ENCODE results near the gene DRD2.
"Not testable (repeated sequence)": the region's sequence is repeated elsewhere in the genome, so short reads cannot be mapped to it uniquely, and the experiment has no call there.

DRD2 gene

DNA sequence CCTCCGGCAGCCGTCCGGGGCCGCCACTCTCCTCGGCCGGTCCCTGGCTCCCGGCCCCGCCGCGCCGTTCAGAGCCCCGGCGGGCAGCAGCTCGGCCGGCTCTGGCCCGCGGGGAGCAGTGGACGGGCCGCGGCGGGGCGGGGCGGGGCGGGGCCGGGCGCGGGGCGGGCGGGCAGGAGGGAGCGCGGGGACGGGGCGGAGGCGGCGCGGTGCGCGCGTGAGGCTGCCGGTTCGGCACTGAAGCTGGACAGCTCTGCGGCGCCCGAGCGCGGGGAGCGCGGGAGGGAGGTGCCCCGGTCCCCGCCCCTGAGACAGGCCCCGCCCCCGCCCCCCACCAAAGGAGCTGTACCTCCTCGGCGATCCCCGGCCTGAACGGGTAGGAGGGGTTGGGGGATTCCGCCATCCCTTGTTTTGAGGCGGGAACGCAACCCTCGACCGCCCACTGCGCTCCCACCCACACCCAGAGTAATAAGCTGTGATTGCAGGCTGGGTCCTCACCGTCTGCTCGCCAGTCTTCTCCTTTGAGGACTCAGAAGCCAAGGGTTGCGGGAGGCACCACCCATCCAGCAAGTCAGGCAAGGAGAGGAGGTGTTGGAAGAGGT lies at the start of gene DRD2:
DRD2 (minus strand) TSS at position 239 of the 602 bp plus-strand sequence. CDS start 50,747 bp downstream, outside the sequence.
- peak; percentile 56 for DNase-seq

- DNase-seq = not testable (repeated sequence)
Observed at GRCh38 chr11:113523906-113524305, 48.7 kb upstream of the DRD2 start.

- DNase-seq = no peak
Observed at GRCh38 chr11:113521737-113522517, 46.7 kb upstream of the DRD2 start.

DNA sequence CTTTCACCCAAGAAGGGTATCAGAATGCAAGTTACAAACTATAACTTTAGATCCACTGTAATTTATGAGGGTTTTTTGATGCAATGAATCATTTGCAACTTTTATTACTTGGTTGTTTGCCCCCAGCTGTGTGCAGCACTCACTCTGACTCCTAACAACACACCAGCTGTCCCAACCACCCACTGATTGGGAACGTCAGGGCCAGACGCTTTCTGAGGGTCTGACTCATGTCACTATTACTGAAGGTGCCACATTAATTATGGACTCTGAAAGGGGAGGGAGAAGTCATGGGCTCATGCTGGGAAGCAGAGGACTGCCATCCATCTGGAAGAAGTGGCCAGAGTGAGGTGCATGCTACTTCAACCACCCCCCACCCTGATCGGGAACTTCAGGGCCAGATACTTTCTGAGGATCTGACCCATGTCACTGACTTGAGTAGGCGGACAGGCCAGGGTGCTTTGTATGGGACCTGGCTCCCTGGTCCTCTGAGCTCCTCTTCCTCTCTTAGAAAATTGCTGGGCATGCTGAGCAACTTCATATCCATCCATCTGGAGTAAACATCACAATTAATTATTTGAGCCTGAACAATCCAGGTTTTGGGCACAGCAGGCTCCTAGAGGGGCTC lies 44.9 kb upstream of the DRD2 start:
- DNase-seq = peak; percentile 54

GRCh38 chr11:113518716-113519495 lies 43.7 kb upstream of the DRD2 start:
- no peak for DNase-seq

DNA sequence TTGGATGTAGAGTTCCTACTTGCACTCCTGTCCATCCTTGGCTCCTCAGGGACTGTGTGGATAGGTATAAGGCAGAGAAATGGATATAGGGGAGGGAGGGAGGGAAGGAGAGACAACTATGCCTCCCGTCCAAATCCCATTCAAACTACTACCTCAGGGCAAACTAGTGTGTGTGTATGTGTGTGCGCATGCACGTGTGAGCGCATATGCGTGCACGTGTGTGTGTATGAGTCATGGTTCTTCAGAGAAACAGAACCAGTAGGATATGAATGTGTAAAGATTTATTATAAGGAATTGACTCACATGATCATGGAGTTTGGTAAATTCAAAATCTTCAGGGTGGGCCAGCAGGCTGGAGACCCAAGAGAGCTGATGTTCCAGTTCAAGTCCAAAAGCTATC lies 42.2 kb upstream of the DRD2 start:
- no peak for DNase-seq

- no peak for DNase-seq
Observed at GRCh38 chr11:113514856-113515255, 39.7 kb upstream of the DRD2 start.

DNA sequence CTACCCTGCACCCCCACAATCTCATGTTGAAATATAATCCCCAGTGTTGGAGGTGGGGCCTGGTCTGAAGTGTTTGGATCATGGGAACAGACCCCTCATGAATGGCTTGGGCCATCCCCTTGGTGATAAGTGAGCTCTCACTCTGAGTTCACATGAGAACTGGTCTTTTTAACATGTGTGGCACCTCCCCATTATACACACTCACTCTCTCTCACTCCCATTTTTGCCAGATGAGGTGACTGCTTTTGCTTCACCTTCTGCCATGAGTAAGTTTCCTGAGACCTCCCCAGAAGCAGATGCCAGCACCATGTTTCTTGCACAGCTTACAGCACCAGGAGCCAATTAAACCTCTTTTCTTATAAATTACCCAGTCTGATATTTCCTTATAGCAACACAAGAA lies 32.1 kb upstream of the DRD2 start:
- DNase-seq = no peak

GRCh38 chr11:113506893-113507292 lies 31.7 kb upstream of the DRD2 start:
- no peak for DNase-seq

- no peak for DNase-seq
Observed at GRCh38 chr11:113506461-113506860, 31.3 kb upstream of the DRD2 start.

- peak; percentile 76 for DNase-seq
Observed at GRCh38 chr11:113505541-113506375, 30.6 kb upstream of the DRD2 start.

- DNase-seq = no peak
Observed at GRCh38 chr11:113505046-113505445, 29.8 kb upstream of the DRD2 start.

DNA sequence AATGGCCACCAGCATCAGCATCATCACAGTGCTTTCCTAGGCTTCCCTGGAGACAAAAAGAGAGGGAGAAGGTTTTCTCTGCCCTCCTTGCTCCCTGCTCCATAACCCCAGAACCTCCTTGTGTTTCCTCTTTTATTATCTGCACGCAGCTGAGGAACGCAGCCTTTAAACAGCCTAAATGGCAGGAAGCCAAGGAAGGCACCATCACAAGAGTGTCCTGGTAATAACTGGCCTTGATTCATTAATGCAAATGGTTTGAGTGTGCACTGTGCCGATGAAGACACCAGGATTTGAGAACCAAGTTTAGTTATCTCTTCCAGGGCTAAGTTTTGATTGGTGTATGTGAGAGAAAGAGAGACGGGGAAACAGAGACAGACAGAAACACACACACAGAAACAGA lies 29.4 kb upstream of the DRD2 start:
- peak; percentile 39 for DNase-seq

- no peak for DNase-seq
Observed at GRCh38 chr11:113504071-113504470, 28.9 kb upstream of the DRD2 start.

DNA sequence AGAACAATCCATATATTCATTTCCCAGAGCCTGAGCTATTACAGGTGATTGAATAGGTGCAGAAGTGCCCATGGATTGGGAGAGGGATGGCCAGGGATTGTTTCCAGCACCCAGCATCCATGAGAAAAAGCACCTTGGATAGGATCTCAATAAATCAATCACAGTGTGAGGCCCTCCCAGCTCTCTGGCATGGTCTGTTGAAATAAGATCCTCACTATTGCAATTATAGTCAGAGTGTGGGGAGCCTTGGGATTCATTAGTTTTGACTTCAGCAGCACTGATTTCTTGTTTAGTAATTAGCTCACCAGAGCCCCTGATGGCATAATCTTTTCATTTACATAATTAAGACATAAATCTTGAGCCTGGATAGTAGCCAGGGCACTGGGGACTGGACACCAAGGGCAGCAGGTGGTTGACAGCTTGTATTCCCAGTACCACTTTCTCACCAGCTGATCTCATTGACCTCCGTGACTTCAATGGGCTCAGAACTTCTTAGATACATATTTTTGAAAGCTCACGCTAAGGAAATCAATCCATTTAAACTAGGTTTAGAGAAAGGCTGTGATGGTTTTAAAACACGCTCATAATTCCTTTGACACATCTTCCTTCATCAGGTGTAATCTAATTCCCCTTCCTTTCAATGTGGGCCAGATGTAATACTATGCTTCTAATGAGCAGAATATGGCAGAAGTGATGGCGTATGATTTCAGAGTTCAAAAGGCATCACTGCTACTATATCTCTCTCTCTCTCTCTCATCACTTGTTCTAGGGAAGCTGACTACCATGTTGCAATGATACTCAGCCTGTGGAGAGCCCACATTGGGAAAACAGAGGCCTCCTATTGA lies 22.1 kb upstream of the DRD2 start:
- peak; percentile 23 for DNase-seq

- DNase-seq = no peak
Observed at GRCh38 chr11:113496026-113496651, 20.9 kb upstream of the DRD2 start.

- no peak for DNase-seq
Observed at GRCh38 chr11:113494021-113494420, 18.8 kb upstream of the DRD2 start.

- no peak for DNase-seq
Observed at GRCh38 chr11:113493206-113493605, 18.0 kb upstream of the DRD2 start.

DNA sequence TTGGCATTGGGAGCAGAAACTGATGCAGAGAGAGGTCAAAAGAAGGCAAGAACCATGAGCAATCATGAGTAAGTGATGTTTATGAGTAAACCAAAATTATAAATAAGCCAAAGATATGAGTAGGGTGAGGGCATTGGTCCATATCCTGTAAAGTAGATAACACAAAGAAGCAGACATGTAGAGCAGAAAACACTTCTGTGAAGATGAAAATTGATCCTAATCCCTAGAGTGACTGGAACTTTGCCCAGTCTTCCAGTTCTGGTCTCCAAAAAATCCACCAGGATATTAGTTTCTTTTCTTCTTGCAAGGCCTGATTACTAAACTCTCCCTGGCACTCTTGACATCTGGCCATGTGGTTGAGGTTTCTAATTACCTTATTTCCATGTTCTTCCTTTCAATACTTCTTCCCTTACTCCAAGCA lies 13.7 kb upstream of the DRD2 start:
- DNase-seq = no peak

DNA sequence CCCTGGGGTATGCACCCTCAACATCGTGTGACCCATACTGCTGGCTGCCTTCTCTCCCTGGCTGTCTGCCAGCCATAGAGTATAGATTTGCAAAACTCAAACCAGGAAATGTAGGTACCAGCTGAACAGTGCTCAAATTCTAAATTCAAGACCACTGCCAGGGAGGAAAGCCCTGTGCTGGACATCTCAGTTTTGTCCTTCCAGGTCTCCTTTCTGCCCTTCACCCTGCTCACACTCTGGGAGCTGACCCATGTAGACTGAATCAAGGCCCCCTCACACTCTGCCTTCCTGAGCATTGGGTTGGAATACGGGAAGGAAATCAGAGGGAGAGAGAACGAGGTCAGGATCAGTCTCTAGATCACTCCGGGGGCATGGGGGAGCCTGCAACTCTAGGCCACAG lies 12.4 kb upstream of the DRD2 start:
- DNase-seq = no peak

- DNase-seq = no peak
Observed at GRCh38 chr11:113484223-113484622, 9.0 kb upstream of the DRD2 start.

Measured in NCI-H146 (cell line).